Measurements from ENCODE around the gene NES.

DNA sequence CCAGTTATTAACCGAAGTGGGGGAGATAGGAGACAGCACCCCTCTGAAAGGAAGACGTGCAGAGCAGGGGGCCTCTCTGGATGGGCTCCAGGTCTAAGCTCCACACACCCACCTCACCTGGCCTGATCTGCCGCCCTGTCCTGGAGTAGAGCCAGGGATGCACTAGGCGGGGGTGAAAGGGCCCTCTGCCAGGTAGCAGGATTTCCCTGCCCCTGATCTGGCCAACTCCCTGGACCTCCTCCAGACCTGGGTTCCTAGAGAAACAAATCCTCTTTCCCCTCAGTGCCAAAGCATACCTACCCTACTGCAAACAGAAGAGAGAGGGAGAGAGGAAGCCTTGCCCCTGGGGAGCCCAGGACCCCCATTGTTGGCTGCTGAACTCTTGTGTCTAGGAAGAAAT, 26.1 kb upstream of the NES start:
- TF ChIP-seq EZH2 (IDR thresholded peaks at IDR 0.05; ENCODE audit: insufficient read depth, poor library complexity, severe bottlenecking): no peak
- TF ChIP-seq EZH2phosphoT487 (IDR thresholded peaks at IDR 0.05; ENCODE audit: insufficient read depth, low read depth): no peak
